ENCODE data around the gene ATF4.

DNA sequence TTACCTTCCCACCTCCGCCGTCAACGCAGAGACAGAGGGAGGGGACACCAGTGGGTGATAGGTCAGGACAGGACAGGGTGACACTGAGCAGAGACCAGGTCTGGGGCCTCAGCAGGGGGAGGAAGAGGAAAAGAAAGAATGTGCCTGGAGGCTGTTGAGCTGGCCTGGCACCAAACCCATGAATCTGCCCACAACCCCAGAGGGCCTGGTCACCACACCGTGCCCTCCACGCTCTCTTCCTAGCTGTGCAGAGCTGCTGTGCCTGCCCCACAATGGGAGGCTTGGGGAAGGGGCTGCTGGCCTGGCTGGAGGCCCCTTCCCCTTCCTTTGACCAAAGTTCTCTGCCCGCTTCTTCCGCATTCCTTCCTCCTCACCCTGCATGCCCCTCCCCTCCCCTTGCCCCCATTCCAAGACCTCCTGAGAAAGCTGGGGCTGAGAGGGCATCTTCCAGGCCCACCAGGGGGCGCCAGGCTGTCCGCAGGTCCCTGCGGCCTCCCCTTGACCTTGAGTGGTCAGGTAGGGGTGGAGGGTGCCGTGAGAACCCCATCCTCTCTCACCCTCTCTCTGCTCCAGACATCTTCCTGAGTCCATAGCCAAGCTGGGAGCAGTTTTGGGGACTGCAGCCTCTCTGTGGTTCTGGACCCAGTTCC, 39.2 kb downstream of the ATF4 start:
- TF ChIP-seq POLR2A (IDR thresholded peaks at IDR 0.05): no peak
- TF ChIP-seq, protein P1, sequence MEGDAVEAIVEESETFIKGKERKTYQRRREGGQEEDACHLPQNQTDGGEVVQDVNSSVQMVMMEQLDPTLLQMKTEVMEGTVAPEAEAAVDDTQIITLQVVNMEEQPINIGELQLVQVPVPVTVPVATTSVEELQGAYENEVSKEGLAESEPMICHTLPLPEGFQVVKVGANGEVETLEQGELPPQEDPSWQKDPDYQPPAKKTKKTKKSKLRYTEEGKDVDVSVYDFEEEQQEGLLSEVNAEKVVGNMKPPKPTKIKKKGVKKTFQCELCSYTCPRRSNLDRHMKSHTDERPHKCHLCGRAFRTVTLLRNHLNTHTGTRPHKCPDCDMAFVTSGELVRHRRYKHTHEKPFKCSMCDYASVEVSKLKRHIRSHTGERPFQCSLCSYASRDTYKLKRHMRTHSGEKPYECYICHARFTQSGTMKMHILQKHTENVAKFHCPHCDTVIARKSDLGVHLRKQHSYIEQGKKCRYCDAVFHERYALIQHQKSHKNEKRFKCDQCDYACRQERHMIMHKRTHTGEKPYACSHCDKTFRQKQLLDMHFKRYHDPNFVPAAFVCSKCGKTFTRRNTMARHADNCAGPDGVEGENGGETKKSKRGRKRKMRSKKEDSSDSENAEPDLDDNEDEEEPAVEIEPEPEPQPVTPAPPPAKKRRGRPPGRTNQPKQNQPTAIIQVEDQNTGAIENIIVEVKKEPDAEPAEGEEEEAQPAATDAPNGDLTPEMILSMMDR (IDR thresholded peaks at IDR 0.05): peak; percentile 15 to 54 (median 34)
